ENCODE results near the gene RASA2.

DNA sequence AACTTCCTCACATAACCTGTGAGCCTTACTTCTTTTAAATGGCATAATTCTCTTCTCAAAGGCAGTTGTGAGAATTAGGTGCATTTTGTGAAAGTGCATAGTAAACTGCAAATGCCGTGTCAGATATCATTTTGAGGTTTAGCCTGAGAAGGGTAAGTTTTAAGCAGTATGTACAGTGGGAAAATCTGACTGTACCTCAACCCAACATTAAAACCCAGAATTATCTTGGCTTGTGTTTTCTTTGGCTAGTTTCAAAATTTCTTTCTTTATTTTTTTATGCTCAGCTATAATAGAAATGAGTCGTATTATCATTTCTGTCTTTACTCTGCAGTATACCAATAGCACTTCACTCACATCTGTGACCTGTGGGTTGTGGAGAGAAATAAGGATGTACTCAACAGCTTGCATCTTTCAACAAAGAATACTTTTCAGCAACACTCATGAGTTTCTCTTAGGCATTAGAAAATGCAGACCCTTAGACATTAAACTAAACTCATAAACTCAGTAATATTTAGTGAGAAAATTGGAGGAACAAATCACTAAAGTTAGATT, 65.7 kb downstream of the RASA2 start:
- no peak for TF ChIP-seq POLR2AphosphoS5 (IDR thresholded peaks at IDR 0.05)
- TF ChIP-seq, protein P1, sequence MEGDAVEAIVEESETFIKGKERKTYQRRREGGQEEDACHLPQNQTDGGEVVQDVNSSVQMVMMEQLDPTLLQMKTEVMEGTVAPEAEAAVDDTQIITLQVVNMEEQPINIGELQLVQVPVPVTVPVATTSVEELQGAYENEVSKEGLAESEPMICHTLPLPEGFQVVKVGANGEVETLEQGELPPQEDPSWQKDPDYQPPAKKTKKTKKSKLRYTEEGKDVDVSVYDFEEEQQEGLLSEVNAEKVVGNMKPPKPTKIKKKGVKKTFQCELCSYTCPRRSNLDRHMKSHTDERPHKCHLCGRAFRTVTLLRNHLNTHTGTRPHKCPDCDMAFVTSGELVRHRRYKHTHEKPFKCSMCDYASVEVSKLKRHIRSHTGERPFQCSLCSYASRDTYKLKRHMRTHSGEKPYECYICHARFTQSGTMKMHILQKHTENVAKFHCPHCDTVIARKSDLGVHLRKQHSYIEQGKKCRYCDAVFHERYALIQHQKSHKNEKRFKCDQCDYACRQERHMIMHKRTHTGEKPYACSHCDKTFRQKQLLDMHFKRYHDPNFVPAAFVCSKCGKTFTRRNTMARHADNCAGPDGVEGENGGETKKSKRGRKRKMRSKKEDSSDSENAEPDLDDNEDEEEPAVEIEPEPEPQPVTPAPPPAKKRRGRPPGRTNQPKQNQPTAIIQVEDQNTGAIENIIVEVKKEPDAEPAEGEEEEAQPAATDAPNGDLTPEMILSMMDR (IDR thresholded peaks at IDR 0.05), result no peak
